B cell (primary cell): ENCODE measurements around the gene NELL2. TPM values are rescaled to one million over a fixed set of nuclear protein-coding genes. Genes with fewer than 3 reads are reported as not detected.

Experiments
- ATAC-seq: fragments of 200-7000 bp; cut with Tn5 transposase; one replicate; pipeline ENCODE4 v1.10.0; 2021; ENCODE audit warnings: low read depth, mild to moderate bottlenecking, moderate number of reproducible peaks, moderate library complexity
- CTCF ChIA-PET: fragments of 350-600 bp; sonication (Branson Sonifier 250); formaldehyde crosslinking; loops from one replicate; lab custom pipeline; 2021; ENCODE audit warnings: antibody characterized with exemption, inconsistent platforms; lab: Charles Lee
- POLR2A ChIA-PET: fragments of 350-600 bp; sonication (Branson Sonifier 250); formaldehyde crosslinking; loops from one replicate; lab custom pipeline; 2021; ENCODE audit warnings: antibody characterized with exemption; lab: Charles Lee
- DNase-seq: peaks from one replicate; pipeline ENCODE4 v3.0.0; 2013
- H2AFZ ChIP-seq: 2 replicates; pipeline ENCODE4 v1.6.1; 2012; ENCODE audit warnings: mild to moderate bottlenecking, low read depth, low read length; ENCODE audit not compliant: insufficient read depth, poor library complexity, severe bottlenecking
- H3K27ac ChIP-seq, 2 donors: 1 replicate in 1 of 2; 2 replicates in 1 of 2; pipeline ENCODE4 v1.5.1; 2012 to 2013; ENCODE audit warnings: low read length in 2 of 2, mild to moderate bottlenecking in 2 of 2, moderate library complexity in 1 of 2
- H3K27me3 ChIP-seq, 4 experiments: fragments of 200-600 bp in 1 of 4; sonication (generic) in 1 of 4; replicated peaks in 1 of 4; 1 replicate in 2 of 4; 2 replicates in 2 of 4; pipeline versions ENCODE4 v1.6.1 to v1.7.0; 2013 to 2016; ENCODE audit warnings: low read length in 3 of 4, mild to moderate bottlenecking in 2 of 4, mixed read lengths in 1 of 4, moderate library complexity in 1 of 4; ENCODE audit not compliant: insufficient read depth in 4 of 4, control insufficient read depth in 3 of 4; ENCODE audit errors: control extremely low read depth in 1 of 4
- H3K36me3 ChIP-seq, 2 experiments: replicated peaks in 1 of 2; 1 replicate in 1 of 2; 2 replicates in 1 of 2; pipeline versions ENCODE4 v1.6.1 to v1.7.1; 2013; ENCODE audit warnings: low read length in 1 of 2; ENCODE audit not compliant: insufficient read depth in 2 of 2, control insufficient read depth in 1 of 2; ENCODE audit errors: control extremely low read depth in 1 of 2, extremely low read depth in 1 of 2
- H3K4me1 ChIP-seq, 2 donors: fragments of 200-600 bp in 1 of 2; sonication (generic) in 1 of 2; 1 replicate in 1 of 2; 2 replicates in 1 of 2; pipeline versions ENCODE4 v1.5.1 to v1.6.1; 2013 to 2017; ENCODE audit warnings: low read length in 2 of 2; ENCODE audit not compliant: control insufficient read depth in 2 of 2, insufficient read depth in 2 of 2
- H3K4me2 ChIP-seq: replicated peaks from 2 replicates; pipeline ENCODE3; 2012; ENCODE audit warnings: mild to moderate bottlenecking, low read depth, low read length; ENCODE audit not compliant: poor library complexity, severe bottlenecking
- H3K4me3 ChIP-seq, 5 experiments: fragments of 200-600 bp in 1 of 5; sonication (generic) in 1 of 5; 1 replicate in 3 of 5; 2 replicates in 2 of 5; pipeline versions ENCODE4 v1.5.1 to v1.7.0; 2011 to 2016; ENCODE audit warnings: low read length in 4 of 5, mild to moderate bottlenecking in 4 of 5, low read depth in 2 of 5, control low read depth in 1 of 5, moderate library complexity in 1 of 5; ENCODE audit not compliant: insufficient read depth in 1 of 5; ENCODE audit errors: control extremely low read depth in 1 of 5, extremely low read depth in 1 of 5
- H3K79me2 ChIP-seq: fragments of 200-600 bp; sonication (generic); one replicate; pipeline ENCODE4 v1.6.0; 2016; ENCODE audit warnings: low read length; ENCODE audit not compliant: control insufficient read depth, insufficient read depth
- H3K9ac ChIP-seq: fragments of 200-600 bp; sonication (generic); 2 replicates; pipeline ENCODE4 v1.6.1; 2017; ENCODE audit warnings: mild to moderate bottlenecking, low read length, moderate library complexity
- H3K9me3 ChIP-seq, 3 donors: one replicate each; pipeline versions ENCODE4 v1.6.1 to v1.7.1; 2013; ENCODE audit warnings: low read length in 2 of 3; ENCODE audit not compliant: control insufficient read depth in 2 of 3, insufficient read depth in 1 of 3; ENCODE audit errors: control extremely low read depth in 1 of 3
- H4K20me1 ChIP-seq: 2 replicates; pipeline ENCODE4 v1.6.0; 2012; ENCODE audit warnings: mild to moderate bottlenecking, low read length; ENCODE audit not compliant: insufficient read depth, control insufficient read depth, poor library complexity, severe bottlenecking
- H3K27ac Mint-ChIP-seq: one replicate; pipeline ENCODE4 v1.8.0; 2021; ENCODE audit warnings: mixed read lengths
- H3K27me3 Mint-ChIP-seq: one replicate; pipeline ENCODE4 v1.8.0; 2021; ENCODE audit warnings: mixed read lengths
- H3K4me1 Mint-ChIP-seq: one replicate; pipeline ENCODE4 v1.8.0; 2021; ENCODE audit warnings: mixed read lengths
- H3K4me3 Mint-ChIP-seq: one replicate; pipeline ENCODE4 v1.8.0; 2021; ENCODE audit warnings: mixed read lengths
- H3K9me3 Mint-ChIP-seq: one replicate; pipeline ENCODE4 v1.8.0; 2022; ENCODE audit warnings: mixed read lengths; ENCODE audit not compliant: insufficient read depth
- CTCF ChIP-seq: fragments of 200-600 bp; IDR thresholded peaks from one replicate; pipeline ENCODE4 v1.8.0; 2022; ENCODE audit warnings: antibody characterized with exemption, mild to moderate bottlenecking
- EZH2 ChIP-seq: IDR thresholded peaks from 2 replicates; pipeline ENCODE4 v1.6.1; 2012; ENCODE audit warnings: borderline replicate concordance, low read depth, mild to moderate bottlenecking, moderate library complexity, low read length; ENCODE audit not compliant: insufficient read depth, poor library complexity, severe bottlenecking
- WGBS: methylation state at CpG from one replicate; pipeline ENCODE4 v1.1.5; 2013; ENCODE audit warnings: missing lambda C conversion rate; ENCODE audit not compliant: insufficient coverage; 5-methylcytosine and 5-hydroxymethylcytosine counted together
- intact Hi-C: fragments of 100-400 bp; cut with micrococcal nuclease; formaldehyde crosslinking; loops from one replicate; pipeline ENCODE4 v1.10.0; 2022
- polyA plus RNA-seq: library from polyadenylated mRNA; depleted of rRNA; stranded (reverse); fragments of >200 nt; gene quantifications from 2 replicates; pipeline ENCODE4 v1.2.3, GENCODE V29; 2012
- total RNA-seq, 2 donors: library from RNA; stranded (reverse); fragments of 120-200 nt in 1 of 2; gene quantifications; 1 replicate in 1 of 2; 2 replicates in 1 of 2; pipeline versions ENCODE4 v1.2.3 to v1.2.4, GENCODE V29; 2013 to 2022

Gene NELL2
- total and polyA plus RNA-seq, 2 donors (not counting 1 experiment from before 2014, with no cell fraction given) = 0.22 TPM; not detected in 1

- H3K79me2 ChIP-seq = no peaks in the 10 kb centered on the region
- POLR2A ChIA-PET = no interaction called here
- Mint-ChIP-seq H3K27me3 (no peaks in the 10 kb centered on the region), H3K4me1 (no peaks in the 10 kb centered on the region), H3K27ac (no peak overlapping the region), H3K4me3 (no peak overlapping the region), H3K9me3 (no peaks in the 10 kb centered on the region)
- H3K9me3 ChIP-seq = no peaks in the 10 kb centered on the region
- no peak overlapping the region for H3K4me3 ChIP-seq
- CTCF ChIA-PET = no interaction called here
- H2AFZ ChIP-seq = no peak overlapping the region
- H3K27me3 ChIP-seq = no peaks in the 10 kb centered on the region
- no peak overlapping the region for H3K4me2 ChIP-seq
- no peak overlapping the region for H3K9ac ChIP-seq
- H3K27ac ChIP-seq = no peak overlapping the region
- no peak for ATAC-seq
- TF ChIP-seq EZH2 = no peak
- TF ChIP-seq CTCF = no peak
- H3K4me1 ChIP-seq = no peaks in the 10 kb centered on the region
- intact Hi-C loops = no loop called here
- no peak for DNase-seq
- H3K36me3 ChIP-seq = no peaks in the 10 kb centered on the region
- no peaks in the 10 kb centered on the region for H4K20me1 ChIP-seq
- WGBS = 87% methylated on average over 3 of the region's 5 CpGs
Observed at GRCh38 chr12:44565163-44565562, 311.0 kb downstream of the NELL2 start.

DNA sequence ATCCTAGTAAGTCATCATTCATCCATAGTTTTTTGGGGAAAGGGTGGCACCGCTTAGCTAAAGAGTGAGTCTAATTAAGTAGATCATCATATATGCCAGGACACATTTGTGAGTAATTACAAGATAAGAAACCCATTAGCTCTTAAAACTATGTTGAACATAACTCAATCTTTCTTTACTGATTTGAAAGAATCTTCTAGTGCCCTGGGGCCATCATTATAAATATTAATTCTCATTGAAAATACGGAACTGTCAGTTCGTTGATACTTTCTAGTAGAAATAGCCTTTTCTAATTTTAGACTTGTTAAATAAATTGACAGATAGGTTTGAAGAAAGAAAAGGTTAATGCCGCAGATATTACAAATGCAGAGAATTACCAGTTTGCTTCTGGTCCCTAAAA is 312.6 kb downstream of the NELL2 start:
- no peak overlapping the region for H3K27ac Mint-ChIP-seq
- POLR2A ChIA-PET = no interaction called here
- Histone ChIP-seq H3K4me1 (no peaks in the 10 kb centered on the region), H4K20me1 (no peaks in the 10 kb centered on the region), H3K27me3 (no peaks in the 10 kb centered on the region), H3K27ac (no peak overlapping the region), H2AFZ (no peak overlapping the region), H3K9ac (no peak overlapping the region), H3K4me2 (no peak overlapping the region), H3K4me3 (no peak overlapping the region), H3K36me3 (no peaks in the 10 kb centered on the region), H3K79me2 (no peaks in the 10 kb centered on the region), H3K9me3 (peaks cover 0 to 3% (median 0%) of the 10 kb centered on the region in 3 donors)
- CTCF ChIA-PET = no interaction called here
- H3K9me3 Mint-ChIP-seq = no peaks in the 10 kb centered on the region
- no CpG with 5 or more reads among the region's 4 CpGs for WGBS
- no peaks in the 10 kb centered on the region for H3K4me1 Mint-ChIP-seq
- no peaks in the 10 kb centered on the region for H3K27me3 Mint-ChIP-seq
- ATAC-seq = no peak
- TF ChIP-seq EZH2 (no peak), CTCF (no peak)
- intact Hi-C loops = no loop called here
- H3K4me3 Mint-ChIP-seq = no peak overlapping the region
- no peak for DNase-seq
